Epithelial cell of esophagus (primary cell): ENCODE measurements around the gene LRATD1.

Source experiments
- DNase-seq: peaks from one replicate; pipeline ENCODE4 v3.0.0; 2010; ENCODE audit warnings: low read depth
- H3K4me3 ChIP-seq: 2 replicates; pipeline ENCODE4 v1.5.1; 2011; ENCODE audit warnings: mild to moderate bottlenecking, low read length, control low read depth
- TF ChIP-seq, protein P1 (sequence below): IDR thresholded peaks from 2 replicates; pipeline ENCODE4 v1.5.1; 2011; ENCODE audit warnings: low read depth, mild to moderate bottlenecking, low read length, control low read depth, inconsistent platforms; ENCODE audit not compliant: insufficient read depth; ENCODE audit errors: missing control alignments

The LRATD1 gene

DNA sequence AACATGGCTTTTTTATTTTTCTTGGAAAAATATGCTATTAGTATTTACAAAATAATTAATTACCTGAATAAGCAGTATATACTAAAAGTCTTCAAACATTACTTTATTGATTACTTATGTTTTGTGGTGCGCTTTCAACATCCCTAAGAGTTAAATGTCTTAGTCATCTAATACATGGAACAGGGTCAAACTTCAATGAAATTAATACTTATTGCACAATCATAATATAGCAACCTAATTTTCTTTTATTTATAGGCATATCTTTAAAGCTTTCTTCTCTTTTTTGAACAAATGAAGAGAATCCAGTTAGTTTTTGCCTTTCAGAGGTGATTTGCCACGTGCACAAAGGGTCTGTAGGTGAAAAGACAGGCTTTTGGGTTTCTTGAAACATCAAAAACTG is 6.0 kb downstream of the LRATD1 start:
- TF ChIP-seq, protein P1, sequence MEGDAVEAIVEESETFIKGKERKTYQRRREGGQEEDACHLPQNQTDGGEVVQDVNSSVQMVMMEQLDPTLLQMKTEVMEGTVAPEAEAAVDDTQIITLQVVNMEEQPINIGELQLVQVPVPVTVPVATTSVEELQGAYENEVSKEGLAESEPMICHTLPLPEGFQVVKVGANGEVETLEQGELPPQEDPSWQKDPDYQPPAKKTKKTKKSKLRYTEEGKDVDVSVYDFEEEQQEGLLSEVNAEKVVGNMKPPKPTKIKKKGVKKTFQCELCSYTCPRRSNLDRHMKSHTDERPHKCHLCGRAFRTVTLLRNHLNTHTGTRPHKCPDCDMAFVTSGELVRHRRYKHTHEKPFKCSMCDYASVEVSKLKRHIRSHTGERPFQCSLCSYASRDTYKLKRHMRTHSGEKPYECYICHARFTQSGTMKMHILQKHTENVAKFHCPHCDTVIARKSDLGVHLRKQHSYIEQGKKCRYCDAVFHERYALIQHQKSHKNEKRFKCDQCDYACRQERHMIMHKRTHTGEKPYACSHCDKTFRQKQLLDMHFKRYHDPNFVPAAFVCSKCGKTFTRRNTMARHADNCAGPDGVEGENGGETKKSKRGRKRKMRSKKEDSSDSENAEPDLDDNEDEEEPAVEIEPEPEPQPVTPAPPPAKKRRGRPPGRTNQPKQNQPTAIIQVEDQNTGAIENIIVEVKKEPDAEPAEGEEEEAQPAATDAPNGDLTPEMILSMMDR, result no peak
- no peak overlapping the region for H3K4me3 ChIP-seq
- no peak for DNase-seq

DNA sequence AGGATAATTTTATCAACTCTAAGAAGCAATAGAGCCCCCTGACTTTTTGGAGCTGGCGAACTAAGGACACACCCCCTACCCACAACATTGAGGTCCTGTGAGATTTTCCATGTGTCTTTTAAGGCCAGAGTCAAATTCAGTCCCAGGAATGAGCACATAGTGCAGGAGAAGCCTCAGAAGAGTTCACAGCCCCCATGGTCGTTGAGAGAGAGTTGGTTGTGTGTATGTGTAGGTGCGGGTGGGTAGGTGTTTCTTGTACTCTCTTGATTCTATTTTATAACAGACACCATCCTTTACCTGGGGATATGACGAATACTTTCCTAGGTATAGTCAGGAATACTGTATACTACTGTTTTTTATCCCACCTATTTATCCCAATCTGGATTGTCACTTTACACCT is 8.6 kb downstream of the LRATD1 start:
- no peak overlapping the region for H3K4me3 ChIP-seq
- no peak for DNase-seq
- TF ChIP-seq, protein P1, result no peak

DNA sequence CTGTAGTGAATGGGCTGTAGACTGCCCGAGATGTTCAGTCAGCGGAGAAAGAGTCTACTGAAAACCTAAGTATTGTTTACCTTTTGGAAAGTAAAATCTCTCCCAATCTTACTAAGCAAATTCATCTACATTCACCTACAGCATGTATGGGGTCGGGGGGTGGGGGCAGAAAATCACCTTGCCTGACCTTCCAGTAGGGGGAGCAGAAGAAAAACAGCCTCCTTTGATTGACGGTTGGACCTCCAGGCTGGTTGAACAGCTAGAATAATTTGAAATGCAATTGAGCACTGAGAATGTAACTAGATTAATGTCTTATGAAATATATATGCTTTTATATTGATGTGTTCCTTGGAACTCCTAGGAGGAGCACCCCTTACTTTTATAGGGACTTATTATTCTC is 10.0 kb downstream of the LRATD1 start:
- no peak for DNase-seq
- TF ChIP-seq, protein P1, result peak; percentile 4
- no peak overlapping the region for H3K4me3 ChIP-seq

DNA sequence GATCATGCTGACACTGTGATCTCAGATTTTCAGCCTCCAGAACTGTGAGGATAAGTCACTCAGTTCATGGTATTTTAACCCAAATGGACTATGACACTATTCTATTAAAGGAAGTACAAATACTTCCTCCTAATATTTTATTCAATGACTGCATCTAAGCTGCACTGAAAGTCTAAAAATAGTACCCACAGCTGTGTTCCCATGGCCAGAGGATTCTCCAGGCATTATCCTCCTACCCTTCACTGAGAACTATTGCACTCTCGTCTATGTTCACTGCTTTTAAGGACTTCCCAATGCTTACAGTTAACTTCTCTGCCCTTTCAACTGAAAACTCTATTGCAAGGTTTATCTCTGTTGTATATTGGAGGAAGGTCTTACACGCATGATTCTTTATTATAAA is 15.2 kb downstream of the LRATD1 start:
- DNase-seq, result no peak
- no peak overlapping the region for H3K4me3 ChIP-seq
- TF ChIP-seq, protein P1, result no peak

DNA sequence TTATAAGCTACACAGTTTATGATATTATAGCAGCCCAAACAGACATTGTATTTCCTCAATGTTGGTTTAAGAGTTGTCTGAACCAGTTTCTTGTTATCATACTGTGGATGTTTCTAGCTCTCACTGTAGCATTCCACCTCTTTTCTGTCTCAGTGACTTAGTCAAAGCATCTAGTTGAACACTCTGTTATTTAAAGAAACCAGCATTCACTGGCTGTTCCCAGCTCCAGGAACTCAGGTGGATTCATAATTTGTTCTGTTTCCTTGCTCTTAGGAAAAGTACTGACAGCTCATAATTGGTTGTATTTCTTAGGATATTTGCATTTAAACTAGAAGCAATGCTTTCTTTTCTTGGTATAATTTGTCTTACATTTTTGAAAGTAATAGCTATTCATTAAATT is 17.5 kb downstream of the LRATD1 start:
- DNase-seq, result no peak
- TF ChIP-seq, protein P1, result no peak
- H3K4me3 ChIP-seq, result no peak overlapping the region

DNA sequence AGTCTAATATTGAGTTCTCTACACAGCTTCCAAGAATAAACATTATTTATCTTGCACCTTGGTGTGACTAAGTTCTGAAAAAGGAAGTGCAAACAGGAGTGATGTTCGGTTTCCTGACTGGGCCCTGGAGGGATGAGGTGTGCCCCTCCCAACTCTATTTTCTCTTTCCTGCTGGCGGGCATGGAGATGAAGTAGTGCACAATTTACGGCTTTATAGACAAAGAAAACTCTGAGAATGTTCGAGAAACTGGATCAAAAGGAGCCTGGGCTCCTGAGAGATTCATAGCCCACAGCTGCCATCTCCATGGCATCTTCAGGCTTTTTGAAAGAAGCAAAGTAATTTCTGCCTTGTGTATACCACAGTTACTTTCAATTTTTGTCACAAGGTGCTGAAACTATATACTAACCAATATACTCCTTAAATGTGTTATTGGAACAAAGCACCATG is 22.3 kb downstream of the LRATD1 start:
- TF ChIP-seq, protein P1, result no peak
- DNase-seq, result peak; percentile 17
- no peak overlapping the region for H3K4me3 ChIP-seq

DNA sequence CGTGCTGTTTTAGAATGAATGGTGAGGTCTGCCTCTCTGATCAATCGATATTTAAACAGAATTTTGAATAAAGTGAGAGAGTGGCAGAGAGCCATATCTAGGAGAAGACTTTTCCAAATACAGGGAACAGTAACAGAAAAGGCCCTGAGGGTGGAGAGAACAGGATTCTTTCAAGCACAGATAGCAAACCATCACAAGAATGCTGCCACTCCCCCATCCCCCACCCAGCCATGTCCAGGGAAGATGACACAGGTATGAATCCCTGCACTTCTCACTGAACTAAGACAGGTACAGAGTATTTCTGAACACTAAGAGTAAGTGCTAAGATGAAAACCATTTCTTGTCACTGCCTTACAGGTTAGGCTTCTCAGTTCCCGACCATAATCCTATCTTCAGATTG is 23.6 kb downstream of the LRATD1 start:
- TF ChIP-seq, protein P1, result no peak
- no peak overlapping the region for H3K4me3 ChIP-seq
- DNase-seq, result peak; percentile 13
